DLD1 (cell line): ENCODE data around the gene CALML5.

Source experiments
- in situ Hi-C: cut with HindIII; loops from 2 replicates; pipeline ENCODE4 v1.10.0; 2017; ENCODE audit warnings: low sequenced_read_pairs

Gene CALML5

DNA sequence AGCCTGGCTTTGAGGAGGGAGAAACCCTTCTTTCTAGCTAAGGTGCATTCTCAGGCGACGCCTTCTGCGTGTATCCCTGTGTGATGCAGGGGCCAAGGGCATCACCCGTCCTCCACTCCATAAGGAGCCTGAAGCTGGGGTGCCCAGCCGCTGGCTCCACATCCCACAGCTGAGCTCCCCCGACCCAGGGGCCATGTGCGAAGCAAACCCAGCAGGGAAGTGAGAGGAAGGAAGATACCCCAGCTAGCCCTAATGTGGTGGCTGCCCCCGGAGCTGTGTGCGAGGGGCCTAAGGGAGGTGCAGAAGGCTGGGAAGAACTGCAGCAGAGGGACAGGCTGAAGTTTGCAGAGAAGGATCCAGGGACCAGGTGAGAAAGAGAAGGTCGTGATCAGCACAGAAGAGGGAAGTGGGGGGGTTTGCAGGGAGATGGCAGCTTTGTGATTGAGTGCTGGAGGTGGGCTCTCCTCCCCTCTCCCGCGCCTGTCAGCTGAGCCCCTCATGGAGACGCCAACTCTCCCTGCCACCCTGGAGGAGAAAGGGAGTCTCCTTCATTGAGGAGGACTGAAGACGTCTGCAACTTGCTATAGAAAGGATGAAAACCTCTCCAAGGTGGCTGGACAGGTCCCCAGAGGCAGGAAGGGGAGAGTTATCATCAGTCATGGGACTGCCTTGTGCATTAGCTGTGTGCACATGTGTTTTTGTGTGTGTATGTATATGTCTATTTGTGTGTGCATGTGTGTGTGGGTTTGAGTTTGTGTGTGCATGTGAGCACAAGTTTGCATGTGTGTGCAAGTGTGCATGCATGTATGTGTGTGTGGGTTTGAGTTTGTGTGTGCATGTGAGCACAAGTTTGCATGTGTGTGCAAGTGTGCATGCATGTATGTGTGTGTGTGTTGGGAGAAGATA, 3.5 kb upstream of the CALML5 start:
- in situ Hi-C loops, result no loop called here

DNA sequence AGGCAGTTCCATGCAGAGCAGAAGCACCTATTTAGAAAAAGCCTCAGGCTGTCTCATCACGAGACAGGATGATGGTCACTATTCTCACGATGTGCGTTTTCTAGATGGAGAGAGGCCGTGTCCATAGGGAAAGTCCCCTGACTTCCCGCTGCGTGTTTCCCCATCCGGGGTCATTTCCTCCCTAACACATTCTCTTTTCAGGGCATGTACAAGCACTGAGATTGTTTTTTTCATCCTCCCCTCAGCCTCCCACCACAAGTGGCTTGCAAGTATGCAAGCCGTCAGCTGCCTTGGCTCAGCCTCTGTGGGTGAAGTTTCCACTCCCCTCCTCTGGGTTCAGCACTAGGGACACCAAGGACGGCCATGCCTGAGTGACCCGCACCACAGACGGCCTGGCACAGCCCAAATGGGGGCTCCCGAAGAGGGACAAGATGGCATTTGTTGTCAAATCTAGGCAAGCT, 2.7 kb upstream of the CALML5 start:
- in situ Hi-C loops, result no loop called here

GRCh38 chr10:5500910-5501309, 1.5 kb upstream of the CALML5 start:
- in situ Hi-C loops, result no loop called here

DNA sequence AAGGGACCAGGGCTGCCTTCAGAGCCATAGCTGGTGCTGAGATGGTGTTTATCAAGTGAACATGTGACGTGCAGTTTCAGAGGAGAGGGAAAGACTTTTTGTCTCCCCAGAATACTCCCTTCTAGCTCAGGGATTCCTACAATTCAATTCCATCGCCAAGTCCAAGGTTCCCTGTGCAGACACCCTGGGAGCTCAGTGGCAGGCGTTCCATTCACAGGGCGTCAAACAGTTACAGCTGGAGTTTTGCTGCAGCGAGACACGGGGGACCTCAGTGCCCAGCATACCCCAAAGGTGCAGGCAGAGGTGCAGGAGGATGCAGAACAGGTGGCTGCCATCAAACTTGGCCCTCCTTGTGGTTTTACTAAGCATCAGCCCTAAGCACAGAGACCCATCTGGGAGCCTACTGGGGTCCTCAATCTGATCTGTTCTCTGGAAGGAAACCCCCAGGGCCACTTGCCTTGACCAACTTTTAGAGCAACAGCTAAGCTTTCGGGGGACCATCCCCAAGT, 846 bp upstream of the CALML5 start:
- in situ Hi-C loops, result no loop called here

GRCh38 chr10:5498791-5499492, 428 bp downstream of the CALML5 start:
- in situ Hi-C loops, result loop anchor here (10.0 kb wide), 1 partner anchor 56 kb away; no protein-coding TSS in a partner anchor

DNA sequence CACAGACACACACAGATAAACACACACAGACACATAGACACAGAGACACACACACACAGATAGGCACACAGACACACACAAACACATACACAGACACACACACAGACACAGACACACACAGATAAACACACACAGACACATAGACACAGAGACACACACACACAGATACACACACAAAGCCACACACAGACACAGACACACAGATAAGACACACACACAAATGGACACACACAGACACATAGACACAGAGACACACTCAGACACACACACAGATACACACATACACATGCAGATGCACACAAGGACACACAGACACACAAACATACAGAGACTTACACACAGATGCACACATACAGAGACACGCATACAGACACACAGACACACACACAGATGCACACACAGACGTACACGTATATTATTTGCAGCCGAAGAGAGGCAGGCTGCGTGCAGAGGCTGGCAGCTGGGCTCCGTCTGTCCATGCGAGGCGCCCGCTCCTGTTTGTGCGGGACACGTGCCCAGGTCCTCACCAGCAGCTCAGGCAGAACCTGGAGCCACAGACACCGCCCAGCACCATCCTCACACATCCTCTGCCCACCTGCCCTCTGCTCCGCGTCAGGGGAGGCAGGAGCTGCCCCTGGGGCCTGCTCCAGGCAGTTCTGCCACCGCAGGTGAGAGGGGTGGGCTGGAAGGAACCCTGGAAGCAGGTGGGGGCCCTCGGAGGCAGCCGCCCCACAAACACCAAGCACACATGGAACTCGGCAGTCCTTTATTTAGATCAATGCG, 1.2 kb downstream of the CALML5 start:
- in situ Hi-C loops, result loop anchor here (10.0 kb wide), 1 partner anchor 57 kb away; no protein-coding TSS in a partner anchor

- in situ Hi-C loops, result loop anchor here (10.0 kb wide), 1 partner anchor 58 kb away; no protein-coding TSS in a partner anchor
Observed at GRCh38 chr10:5497289-5497688, 2.1 kb downstream of the CALML5 start.

GRCh38 chr10:5496261-5497250, 2.8 kb downstream of the CALML5 start:
- in situ Hi-C loops, result loop anchor here (10.0 kb wide), 1 partner anchor 58 kb away; no protein-coding TSS in a partner anchor

DNA sequence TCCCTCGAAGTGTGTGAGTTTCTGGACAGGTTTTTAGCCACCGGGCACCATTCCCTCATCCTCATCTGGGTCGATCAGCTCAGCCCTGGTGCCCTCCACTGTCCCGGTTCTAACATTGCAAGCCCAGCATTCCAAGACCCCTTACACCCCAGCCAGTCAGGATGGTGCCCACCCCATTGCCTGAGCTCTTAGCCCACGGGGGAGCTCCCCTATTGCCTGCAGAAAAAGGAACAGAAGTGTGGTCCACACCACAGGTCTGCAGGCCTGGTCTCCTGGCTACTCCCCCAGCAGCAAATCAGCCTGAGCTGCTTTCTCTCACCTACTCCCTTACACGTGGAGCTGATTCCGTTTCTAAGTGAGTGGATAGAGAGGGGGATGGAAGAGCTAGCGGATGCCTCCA, 4.8 kb downstream of the CALML5 start:
- in situ Hi-C loops, result loop anchor here (10.0 kb wide), 1 partner anchor 60 kb away; no protein-coding TSS in a partner anchor

DNA sequence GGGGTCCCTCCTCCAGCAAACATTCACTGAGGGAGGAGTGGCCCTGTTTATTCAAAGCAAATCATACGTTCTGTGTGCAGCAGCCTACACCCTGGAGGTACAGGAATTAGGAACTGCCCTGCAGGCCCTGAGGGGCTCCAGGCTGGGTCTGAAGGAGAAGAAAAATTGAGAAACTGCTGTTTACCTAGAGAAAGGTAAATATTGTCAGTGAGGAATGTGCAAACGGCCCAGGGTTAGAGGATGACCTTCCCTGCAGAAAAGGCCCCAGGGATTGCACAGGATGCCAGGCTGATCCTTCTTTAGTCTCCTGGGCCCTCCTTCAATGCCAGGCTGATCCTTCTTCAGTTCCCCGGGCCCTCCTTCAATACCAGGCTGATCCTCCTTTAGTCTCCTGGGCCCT, 5.7 kb downstream of the CALML5 start:
- in situ Hi-C loops, result loop anchor here (10.0 kb wide), 1 partner anchor 61 kb away; no protein-coding TSS in a partner anchor

- in situ Hi-C loops, result loop anchor here (10.0 kb wide), 1 partner anchor 62 kb away; no protein-coding TSS in a partner anchor
Observed at GRCh38 chr10:5492929-5493576, 6.3 kb downstream of the CALML5 start.

DNA sequence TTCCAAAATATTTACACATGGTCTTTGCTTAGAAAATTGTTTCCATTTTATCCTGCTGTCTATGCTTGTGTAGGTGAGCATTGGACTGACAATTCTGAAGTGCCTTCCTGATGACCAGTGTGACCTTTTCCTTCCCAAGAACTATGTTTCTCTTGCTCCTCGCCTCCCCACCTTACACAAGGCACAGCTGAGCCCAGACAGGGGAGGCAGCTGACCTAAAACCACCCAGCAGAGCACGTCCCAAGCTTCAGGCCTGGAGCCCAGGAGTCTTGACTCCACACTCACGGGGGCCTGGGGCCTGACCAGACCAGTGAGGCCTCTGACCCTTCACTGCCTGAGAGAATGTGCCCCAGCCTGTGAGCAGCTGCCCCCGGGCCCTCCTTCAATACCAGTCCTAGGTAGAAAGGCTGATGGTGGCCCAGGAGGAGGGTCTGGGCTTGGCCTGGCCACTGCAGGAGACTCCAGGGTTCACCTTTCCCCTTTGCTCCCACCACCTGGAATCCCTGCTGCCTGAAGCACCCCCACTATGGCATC, 7.0 kb downstream of the CALML5 start:
- in situ Hi-C loops, result loop anchor here (10.0 kb wide), 1 partner anchor 62 kb away; no protein-coding TSS in a partner anchor

- in situ Hi-C loops, result loop anchor here (10.0 kb wide), 1 partner anchor 63 kb away; no protein-coding TSS in a partner anchor
Observed at GRCh38 chr10:5491477-5491876, 7.9 kb downstream of the CALML5 start.

GRCh38 chr10:5490698-5491464, 8.5 kb downstream of the CALML5 start:
- in situ Hi-C loops, result loop anchor here (10.0 kb wide), 1 partner anchor 64 kb away; no protein-coding TSS in a partner anchor

DNA sequence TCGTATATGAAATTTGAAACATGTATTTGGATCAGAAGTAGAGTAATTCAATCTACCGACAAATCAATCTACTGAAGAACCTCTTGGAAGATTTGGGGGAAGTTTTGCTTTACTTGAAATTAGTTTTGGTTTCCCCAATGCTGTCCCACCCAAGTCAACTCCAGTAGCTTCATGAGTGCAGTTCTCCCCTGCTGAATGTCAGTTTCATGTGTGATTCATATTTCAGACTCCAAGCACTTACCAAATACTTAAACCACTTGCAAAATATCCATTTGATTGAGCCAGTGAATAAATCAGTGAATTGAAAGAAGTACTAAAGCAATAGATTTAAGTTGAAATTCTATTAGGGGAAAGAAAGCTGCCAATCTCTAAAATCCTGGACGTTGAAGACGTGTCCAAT, 9.3 kb downstream of the CALML5 start:
- in situ Hi-C loops, result loop anchor here (10.0 kb wide), 1 partner anchor 65 kb away; no protein-coding TSS in a partner anchor

DNA sequence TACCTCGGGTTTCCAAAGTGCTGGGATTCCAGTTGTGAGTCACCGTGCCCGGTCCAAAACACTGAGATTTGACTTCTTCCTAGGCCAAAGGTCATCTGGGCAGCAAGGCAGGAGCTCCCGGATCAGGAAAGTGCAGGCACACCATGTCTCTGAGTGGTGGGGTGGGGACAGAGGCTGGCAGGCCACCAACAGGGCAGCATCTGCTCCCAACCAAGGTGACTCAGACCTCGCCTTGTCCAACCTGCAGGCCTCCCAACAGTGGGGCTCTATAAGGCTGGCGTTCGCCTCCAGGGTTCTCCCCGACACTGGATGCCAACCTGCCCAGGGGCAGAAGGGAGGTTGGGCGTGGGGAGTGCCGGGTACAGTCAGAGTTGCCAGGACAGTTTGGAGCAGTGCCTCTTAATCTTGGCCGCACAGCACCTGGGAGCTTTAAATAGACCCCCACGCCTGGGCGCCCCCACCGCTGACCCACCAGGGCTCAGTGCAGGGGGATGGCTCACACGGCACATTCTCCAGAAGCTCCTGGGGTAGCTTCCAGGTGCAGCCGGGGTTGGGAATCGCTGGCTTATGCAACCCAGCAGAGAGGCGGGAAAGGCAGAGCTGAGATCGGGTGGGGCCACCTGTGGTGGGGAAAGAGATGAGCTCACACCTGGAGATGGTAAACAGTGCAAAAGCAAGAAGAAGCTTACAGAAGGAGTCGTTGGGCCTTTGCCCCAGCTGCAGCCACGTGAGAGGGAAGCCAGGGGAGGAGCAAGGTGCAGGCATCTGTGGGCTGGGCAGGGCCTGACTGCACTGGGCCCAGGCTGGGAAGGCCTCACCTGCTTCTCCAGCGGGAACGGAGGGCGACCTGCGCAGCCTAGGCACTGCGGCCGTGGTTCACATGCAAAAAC, 10.9 kb downstream of the CALML5 start:
- in situ Hi-C loops, result no loop called here

DNA sequence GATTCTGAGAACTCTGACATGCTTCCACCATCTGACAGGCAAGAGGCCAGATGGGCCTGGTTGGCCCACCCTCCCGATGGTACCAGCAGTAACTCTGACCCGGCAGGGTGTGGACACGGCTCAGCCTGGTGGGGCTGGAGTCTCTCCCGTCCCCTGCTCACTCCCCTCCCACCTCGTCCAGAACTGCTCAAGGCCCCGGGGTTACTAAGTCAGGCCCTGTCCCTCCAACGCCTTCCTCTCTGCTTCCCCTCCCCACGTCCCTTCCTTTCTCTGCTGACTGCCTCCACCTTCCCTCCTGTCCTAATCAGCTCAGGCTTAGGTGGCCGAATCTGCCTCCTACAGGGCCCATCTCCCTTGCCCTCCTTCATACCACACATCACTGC, 12.5 kb downstream of the CALML5 start:
- in situ Hi-C loops, result no loop called here
